ENCODE data around the gene DUSP22.
"Not testable (repeated sequence)": the region's sequence is repeated elsewhere in the genome, so short reads cannot be mapped to it uniquely, and the experiment has no call there.

Gene DUSP22

DNA sequence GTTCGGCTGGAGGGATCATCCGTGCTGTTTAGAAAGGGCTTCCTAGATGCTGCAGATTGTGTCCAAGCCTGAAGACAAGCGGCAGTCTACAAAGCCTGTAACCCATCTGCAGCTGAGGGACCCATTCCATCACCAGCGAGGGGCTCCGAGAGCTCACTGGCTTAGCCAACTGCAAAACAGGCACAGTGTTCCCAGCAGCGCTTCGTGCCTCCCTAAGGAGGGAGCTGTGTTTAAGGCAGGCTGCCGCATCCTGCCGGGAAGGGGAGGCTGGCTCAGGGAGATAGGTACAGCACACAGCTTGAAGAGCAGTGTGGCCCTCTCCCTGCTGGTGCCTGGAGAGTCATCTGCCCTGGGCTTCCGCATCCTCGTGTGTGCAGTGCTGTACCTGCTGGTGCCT lies 32.4 kb downstream of the DUSP22 start:
- TF ChIP-seq, protein P1, sequence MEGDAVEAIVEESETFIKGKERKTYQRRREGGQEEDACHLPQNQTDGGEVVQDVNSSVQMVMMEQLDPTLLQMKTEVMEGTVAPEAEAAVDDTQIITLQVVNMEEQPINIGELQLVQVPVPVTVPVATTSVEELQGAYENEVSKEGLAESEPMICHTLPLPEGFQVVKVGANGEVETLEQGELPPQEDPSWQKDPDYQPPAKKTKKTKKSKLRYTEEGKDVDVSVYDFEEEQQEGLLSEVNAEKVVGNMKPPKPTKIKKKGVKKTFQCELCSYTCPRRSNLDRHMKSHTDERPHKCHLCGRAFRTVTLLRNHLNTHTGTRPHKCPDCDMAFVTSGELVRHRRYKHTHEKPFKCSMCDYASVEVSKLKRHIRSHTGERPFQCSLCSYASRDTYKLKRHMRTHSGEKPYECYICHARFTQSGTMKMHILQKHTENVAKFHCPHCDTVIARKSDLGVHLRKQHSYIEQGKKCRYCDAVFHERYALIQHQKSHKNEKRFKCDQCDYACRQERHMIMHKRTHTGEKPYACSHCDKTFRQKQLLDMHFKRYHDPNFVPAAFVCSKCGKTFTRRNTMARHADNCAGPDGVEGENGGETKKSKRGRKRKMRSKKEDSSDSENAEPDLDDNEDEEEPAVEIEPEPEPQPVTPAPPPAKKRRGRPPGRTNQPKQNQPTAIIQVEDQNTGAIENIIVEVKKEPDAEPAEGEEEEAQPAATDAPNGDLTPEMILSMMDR (IDR thresholded peaks at IDR 0.05; ENCODE audit: low read depth, low read length, missing control alignments) = no peak
- no peak overlapping the region for H3K4me3 ChIP-seq (replicated peaks; ENCODE audit: low read depth, low read length)
- DNase-seq (ENCODE audit: extremely low read depth, low read depth) = no peak

DNA sequence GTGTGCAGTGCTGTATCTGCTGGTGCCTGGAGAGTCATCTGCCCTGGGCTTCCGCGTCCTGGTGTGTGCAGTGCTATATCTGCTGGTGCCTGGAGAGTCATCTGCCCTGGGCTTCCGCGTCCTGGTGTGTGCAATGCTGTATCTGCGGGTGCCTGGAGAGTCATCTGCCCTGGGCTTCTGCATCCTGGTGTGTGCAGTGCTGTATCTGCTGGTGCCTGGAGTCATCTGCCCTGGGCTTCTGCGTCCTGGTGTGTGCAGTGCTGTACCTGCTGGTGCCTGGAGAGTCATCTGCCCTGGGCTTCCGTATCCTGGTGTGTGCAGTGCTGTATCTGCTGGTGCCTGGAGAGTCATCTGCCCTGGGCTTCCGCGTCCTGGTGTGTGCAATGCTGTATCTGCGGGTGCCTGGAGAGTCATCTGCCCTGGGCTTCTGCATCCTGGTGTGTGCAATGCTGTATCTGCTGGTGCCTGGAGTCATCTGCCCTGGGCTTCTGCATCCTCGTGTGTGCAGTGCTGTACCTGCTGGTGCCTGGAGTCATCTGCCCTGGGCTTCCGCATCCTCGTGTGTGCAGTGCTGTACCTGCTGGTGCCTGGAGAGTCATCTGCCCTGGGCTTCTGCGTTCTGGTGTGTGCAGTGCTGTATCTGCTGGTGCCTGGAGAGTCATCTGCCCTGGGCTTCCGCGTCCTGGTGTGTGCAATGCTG lies 33.0 kb downstream of the DUSP22 start:
- not testable (repeated sequence) for H3K4me3 ChIP-seq (replicated peaks; ENCODE audit: low read depth, low read length); DNase-seq (ENCODE audit: extremely low read depth, low read depth)

DNA sequence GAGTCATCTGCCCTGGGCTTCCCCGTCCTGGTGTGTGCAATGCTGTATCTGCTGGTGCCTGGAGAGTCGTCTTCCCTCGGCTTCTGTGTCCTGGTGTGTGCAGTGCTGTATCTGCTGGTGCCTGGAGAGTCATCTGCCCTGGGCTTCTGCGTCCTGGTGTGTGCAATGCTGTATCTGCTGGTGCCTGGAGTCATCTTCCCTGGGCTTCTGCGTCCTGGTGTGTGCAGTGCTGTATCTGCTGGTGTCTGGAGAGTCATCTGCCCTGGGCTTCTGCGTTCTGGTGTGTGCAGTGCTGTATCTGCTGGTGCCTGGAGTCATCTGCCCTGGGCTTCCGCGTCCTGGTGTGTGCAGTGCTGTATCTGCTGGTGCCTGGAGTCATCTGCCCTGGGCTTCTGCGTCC lies 33.8 kb downstream of the DUSP22 start:
- not testable (repeated sequence) for DNase-seq (ENCODE audit: extremely low read depth, low read depth); H3K4me3 ChIP-seq (replicated peaks; ENCODE audit: low read depth, low read length)

DNA sequence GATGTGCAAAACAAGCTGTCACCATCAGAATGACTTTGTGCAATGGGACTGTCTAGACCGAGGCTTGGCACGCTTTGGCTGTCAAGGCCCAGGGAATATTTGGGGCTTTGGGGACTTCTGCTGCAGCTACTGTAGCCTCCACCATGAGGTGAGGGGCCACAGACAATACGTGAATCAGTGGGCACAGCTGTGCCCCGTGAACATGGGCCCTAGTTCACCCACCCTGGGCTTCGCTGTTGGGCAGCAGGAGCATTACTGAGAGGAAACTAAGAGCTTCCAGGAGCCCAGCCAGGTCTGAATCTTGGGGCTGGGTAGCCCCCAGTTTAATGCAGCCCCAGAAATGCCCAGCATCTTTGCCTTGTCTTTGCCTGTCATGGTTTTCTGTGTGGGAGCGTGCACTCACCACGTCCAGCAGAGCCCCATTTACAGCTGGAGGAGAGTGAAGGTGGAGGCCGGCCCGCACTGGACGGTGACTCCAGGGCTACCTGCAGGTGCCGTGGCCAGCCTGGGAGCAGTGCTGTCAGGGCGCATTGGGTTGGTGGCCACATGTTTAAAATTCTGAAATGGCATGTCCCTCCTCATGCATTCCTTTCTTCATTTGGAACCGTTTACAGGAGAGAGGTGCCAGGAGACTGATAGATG lies 34.7 kb downstream of the DUSP22 start:
- no peak for DNase-seq (ENCODE audit: extremely low read depth, low read depth)
- TF ChIP-seq, protein P1 (IDR thresholded peaks at IDR 0.05; ENCODE audit: low read depth, low read length, missing control alignments) = no peak
- no peak overlapping the region for H3K4me3 ChIP-seq (replicated peaks; ENCODE audit: low read depth, low read length)

DNA sequence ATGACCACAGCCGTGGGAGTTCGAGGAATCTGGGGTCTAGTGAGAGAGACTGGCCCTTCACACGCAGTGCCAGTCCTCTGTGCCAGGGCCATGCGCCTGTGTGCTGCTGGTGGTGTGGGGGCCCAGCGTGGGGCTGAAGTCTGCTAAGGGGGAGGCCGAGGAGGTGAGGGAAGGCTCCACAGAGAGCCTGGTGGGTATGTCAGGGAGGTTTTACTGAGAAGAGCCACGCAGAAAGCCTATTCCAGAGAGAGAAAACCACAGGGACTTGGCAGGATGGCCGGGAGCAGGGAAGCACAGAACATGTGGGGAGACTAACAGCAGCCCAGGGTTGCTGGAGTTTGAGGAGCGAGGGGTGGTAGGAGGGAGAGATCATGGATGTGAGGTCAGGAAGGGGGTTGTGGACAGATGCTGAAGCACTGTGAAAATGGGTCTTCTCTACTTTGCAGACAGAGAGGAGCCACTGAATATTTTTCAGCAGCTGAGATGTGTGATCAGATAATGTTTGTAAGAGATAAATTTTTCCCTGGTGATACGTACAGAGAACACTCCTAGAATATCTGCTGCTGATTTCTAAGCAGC lies 35.3 kb downstream of the DUSP22 start:
- H3K4me3 ChIP-seq (replicated peaks; ENCODE audit: low read depth, low read length) = no peak overlapping the region
- TF ChIP-seq, protein P1 (IDR thresholded peaks at IDR 0.05; ENCODE audit: low read depth, low read length, missing control alignments) = no peak
- no peak for DNase-seq (ENCODE audit: extremely low read depth, low read depth)

DNA sequence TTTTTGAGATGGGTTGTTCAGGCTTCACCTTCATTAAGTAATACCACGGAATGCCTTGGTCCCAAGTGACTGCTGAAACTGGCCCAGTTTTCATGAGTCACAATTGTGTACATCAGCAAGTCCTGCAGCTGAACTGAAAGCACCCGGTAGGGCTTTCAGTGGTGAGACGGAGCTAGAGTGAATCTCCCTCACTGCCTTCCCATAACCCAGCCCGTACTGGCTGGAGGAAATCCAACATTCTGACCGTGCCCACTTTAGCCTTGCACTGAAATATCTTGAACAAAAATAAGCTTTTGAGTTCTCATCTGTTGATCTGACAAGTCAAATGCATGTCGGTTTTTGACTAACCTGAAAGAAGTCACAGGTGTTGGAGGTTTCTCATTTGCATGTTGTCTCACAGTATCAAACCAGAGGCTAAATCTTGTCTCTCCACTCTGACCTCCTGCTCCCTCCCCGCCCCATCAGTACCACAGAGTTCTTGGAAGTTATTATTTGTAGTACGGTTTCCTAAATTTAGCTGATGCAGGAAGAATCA lies 35.9 kb downstream of the DUSP22 start:
- peak; percentile 21 for DNase-seq (ENCODE audit: extremely low read depth, low read depth)
- H3K4me3 ChIP-seq (replicated peaks; ENCODE audit: low read depth, low read length) = no peak overlapping the region
- TF ChIP-seq, protein P1 (IDR thresholded peaks at IDR 0.05; ENCODE audit: low read depth, low read length, missing control alignments) = no peak

DNA sequence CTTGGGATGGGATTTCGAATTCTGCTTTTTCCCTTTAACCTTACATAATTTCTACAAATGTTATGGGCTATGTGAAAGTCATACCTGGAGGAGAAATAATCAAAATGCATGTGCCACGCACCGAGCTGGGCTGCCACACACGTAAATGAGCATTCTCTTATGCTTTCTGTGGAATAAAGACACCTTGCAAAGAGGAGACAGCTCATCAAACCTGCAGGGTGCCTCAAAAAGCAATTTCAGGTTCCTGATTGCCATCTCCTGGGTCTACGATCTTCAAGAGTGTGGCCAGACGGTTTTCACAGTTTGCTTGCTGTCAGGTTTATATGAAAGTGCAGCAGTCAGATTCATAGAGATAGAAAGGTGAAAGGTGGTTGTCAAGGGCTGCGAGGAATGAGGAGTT lies 36.6 kb downstream of the DUSP22 start:
- no peak for DNase-seq (ENCODE audit: extremely low read depth, low read depth)
- TF ChIP-seq, protein P1 (IDR thresholded peaks at IDR 0.05; ENCODE audit: low read depth, low read length, missing control alignments) = no peak
- H3K4me3 ChIP-seq (replicated peaks; ENCODE audit: low read depth, low read length) = no peak overlapping the region

All from HFF-Myc (cell line).